DMS114 treated with DMSO at 0.1 percent for 48 hours (cell line): ENCODE results near the gene SDK2.

Experiments used
- DNase-seq: peaks from one replicate; lab custom pipeline; 2025; ENCODE audit not compliant: unreplicated experiment; lab: John Stamatoyannopoulos, UW

Gene SDK2

GRCh38 chr17:73611630-73612029 lies 32.6 kb downstream of the SDK2 start:
- no peak for DNase-seq

DNA sequence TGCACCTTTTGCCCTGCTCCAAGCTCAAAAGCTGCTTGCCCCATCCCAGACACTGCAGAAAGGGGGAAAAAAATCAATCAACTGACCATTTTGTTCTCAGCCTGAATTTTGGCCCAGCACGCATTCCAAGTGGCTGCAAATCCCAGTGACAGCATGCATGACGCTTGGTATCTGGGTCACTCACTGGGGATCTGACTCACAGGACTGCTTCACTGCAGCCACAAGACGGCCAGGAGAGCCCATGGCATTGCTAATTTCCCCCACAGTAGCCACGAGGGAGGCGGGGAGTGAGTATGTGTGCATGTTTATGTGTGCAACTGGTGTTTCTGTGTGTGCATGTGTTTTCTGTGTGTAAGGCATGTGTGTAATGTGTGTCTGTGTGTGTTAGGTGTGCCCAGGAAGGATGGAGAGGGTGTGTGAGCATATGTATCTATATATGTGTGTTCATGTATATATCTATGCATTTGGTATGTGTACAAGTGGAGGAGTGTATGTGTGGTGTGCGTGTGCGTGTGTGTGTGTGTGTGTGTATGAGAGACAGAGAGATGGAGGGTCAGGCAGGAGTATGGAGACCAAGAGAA lies 33.8 kb downstream of the SDK2 start:
- no peak for DNase-seq

- DNase-seq = no peak
Observed at GRCh38 chr17:73609758-73610157, 34.5 kb downstream of the SDK2 start.

GRCh38 chr17:73609060-73609459 lies 35.2 kb downstream of the SDK2 start:
- DNase-seq = no peak

DNA sequence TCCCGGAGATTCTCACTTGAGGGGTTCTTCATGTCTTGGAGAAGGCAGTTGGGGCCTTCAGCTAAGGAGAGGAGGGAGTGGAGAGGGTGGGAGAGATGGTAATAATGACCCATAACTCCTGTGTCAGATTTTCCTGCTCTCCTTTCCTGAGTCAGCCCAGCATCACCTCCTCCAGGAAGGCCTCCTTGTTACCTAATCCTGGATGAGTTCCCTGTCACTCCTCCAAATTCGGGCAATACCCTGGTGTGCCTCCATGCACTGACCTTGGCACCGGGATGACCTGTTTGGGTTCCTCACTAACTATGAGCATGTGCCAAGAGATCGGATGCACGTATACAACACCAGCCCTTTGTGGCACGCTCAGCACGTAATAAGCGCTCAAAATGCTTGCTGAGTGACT lies 38.8 kb downstream of the SDK2 start:
- no peak for DNase-seq

DNA sequence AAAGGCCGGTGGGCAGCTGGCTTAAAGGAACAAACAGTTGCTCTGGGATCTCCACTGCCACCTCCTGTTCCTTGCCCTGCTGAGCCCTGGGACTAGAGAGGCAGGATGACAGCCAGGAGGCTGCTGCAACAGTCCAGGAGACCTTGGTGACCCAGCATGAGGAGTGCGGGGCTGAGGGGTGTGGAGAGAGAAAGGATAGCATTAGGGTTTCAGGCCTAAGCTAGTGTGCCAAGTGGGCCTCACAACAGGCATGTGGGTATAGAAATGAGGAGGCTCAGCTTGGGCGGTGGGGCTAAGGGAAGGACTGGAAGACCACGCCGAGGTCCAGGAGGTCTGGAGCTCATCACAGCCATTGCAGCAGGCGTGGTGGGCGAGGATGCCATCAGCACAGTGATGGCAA lies 39.8 kb downstream of the SDK2 start:
- DNase-seq = no peak

DNA sequence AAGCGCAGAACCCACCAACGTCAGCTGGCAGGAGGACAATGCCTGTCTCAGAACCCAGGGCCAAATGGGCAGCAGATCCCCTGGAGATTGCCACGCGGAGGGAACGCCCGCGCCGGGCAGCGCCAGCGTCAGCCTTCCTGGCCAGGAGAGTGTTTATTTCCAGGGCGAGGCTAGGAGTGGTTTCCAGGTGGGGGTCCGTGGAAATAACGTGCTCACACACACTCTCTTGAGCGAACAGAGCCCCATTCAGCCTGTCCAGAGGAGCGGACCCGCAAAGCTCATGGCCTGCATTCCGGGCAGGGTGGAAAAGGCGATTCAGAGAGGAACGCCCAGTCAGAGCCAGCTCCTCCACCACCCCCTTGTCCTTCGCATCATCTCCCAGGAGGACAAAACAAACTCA lies 40.3 kb downstream of the SDK2 start:
- no peak for DNase-seq

DNA sequence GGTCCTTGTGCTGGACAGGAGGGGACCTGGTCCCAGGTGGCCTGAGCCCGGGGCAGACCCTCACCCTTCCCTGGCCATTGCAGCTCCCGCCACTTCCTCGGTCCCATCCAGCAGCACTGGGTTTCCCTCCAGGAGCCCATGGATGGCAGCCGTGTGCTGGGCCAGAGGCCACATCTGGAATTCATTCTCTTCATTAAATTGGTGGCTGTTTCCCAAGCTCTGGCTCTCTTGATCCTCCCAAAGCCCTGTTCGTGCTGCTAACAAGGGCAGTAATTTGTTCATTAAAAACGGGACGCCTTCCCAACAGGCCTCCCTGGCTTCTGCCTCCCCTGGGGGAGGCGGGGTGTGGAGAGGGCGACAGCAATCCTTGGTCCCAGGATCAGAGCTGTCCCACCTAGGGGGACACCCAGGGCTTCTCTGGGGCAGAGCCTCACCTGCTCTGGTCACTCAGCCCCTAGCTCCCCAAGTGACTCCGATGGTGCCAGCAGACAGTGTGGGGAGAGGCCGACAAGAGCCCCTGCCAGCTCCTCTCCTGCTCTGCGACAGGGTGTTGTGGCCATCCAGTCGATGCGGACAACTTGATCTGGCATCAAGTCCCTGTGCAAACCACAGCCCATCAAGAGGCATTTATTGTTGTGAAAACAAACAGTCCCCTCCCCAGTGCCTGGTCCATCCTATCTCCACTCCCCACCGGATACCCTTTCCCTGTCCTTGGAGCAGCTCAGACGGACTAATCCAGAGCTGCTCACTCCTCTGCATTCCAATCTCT lies 44.0 kb downstream of the SDK2 start:
- no peak for DNase-seq

DNA sequence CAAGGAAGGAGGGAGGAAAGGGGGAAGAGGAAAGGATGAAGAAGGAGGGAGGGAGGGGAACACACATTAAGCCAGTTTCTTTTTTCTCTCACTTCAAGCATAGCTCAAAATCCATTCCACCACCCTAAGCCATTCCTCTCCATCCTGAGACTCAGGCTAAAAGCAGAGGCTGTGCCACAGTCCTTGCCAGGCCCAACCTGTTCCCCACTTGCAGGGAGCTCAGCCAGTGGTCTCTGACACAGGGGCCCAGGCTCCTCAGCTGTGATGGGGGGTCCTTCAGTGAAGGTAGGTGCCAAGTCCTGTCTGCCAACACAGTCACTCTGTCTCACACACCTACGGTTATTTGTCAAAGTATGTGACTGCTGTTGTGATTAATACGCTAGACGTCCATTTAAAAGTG lies 44.6 kb downstream of the SDK2 start:
- DNase-seq = no peak

GRCh38 chr17:73598212-73598611 lies 46.0 kb downstream of the SDK2 start:
- DNase-seq = no peak

- no peak for DNase-seq
Observed at GRCh38 chr17:73595931-73596330, 48.3 kb downstream of the SDK2 start.

- DNase-seq = no peak
Observed at GRCh38 chr17:73595479-73595878, 48.8 kb downstream of the SDK2 start.

DNA sequence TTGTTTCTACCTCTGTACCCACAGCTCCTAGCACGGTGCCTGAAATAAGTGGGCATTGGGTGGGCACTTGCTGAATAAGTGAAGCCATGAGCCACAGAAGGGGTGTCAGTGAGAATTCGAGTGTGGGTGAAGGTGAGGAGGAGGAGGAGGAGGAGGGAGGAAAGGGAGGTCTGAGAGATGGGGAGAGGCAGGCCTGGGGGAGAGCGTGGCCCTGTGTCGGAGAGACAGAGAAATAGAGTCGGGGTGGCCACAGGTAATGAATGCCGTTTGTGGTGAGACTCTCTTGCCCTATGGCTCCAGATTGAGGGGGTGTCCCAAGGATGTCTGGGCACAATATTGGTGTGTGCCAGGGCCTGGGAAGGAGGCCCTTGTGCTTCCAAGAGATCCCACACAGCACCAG lies 49.2 kb downstream of the SDK2 start:
- DNase-seq = no peak

- no peak for DNase-seq
Observed at GRCh38 chr17:73594598-73594997, 49.6 kb downstream of the SDK2 start.

DNA sequence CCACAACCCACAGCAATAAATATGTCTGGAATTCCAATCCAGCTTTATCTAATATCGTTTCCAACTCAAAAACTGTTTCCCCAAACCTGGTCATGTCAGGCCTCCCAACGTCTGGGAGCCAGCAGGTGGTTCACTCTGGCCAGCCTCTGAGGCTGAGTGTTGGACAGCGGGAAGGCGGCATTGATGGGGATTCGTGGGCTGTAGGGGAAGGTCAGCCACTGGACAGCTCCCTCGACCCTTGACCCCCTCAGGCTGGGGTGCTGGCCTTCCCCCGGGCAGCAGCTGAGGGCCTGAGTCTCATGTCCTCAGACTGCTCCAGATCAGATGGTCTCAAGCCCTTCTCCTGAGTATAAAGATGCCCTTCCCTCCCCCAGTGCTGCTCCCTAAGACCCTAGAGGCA lies 50.2 kb downstream of the SDK2 start:
- no peak for DNase-seq

DNA sequence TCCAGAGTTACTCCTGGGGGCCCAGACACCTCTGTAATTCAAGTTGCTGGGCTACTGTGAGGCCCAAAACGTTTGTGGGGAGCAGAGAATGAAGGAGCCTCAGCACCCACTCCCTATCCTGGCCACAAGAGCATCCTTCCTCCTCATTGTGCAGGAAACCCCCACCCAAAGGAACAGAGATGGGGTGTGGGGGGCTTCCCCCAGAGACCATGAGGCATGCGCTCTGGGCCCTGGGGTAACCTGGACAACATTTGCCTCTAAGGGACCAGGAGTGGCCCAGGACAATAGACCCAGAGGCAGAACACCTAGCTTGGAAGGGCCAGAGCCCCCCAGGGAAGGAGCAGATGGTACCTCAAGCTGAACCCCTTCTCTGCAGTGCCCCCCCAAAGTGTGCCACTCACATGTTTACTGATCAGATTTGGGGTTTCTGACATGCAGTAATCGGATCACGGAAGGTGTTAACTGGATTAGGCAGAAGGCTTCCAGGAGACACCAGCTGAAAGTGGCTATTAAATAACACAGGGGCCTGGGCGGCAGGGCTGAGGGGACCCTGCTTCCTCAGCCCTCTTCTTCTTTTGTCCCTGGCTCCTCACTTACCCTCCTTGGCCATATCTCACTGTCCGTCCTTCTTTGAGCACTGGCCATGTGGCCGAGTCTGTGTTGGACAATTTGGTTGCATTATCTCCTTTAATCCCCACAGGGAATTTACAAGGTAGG lies 50.8 kb downstream of the SDK2 start:
- no peak for DNase-seq

DNA sequence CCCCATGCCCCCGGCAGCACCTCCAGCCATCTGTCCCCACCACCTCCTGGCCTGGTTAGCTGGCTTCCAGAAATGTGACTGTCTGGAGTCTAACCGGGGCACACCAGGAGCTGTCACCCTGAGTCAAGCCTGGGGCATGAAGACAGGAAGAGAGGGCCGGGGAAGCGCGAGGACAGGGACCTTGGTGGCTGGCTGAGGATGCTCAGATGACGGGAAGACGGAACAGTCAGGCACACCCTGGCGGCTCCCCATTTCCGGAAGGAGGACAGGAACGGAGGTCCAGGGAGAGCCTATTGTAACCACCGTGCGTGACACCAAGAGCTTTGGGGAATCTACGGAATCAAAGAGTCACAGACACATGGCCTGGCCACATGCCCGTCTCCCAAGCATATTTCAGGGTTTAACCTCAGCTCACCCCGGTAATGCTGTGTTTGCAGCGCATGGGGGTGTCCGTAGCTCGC lies 51.7 kb downstream of the SDK2 start:
- no peak for DNase-seq

DNA sequence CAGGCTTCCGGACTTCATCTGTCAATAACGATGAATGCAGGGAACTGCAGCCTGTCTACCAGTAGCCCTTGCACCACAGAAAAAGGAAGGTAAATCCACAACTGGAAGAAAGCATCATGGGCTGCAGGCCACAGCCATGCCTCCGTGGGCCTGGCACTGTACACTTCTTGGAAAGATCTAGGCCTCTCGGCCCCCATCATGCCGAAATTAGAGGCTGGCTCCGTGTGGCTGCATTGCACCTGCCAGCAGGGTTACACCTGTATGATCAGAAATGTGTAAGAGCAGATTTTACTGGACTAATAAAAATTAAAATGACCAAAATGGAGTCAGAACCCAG lies 52.2 kb downstream of the SDK2 start:
- no peak for DNase-seq

DNA sequence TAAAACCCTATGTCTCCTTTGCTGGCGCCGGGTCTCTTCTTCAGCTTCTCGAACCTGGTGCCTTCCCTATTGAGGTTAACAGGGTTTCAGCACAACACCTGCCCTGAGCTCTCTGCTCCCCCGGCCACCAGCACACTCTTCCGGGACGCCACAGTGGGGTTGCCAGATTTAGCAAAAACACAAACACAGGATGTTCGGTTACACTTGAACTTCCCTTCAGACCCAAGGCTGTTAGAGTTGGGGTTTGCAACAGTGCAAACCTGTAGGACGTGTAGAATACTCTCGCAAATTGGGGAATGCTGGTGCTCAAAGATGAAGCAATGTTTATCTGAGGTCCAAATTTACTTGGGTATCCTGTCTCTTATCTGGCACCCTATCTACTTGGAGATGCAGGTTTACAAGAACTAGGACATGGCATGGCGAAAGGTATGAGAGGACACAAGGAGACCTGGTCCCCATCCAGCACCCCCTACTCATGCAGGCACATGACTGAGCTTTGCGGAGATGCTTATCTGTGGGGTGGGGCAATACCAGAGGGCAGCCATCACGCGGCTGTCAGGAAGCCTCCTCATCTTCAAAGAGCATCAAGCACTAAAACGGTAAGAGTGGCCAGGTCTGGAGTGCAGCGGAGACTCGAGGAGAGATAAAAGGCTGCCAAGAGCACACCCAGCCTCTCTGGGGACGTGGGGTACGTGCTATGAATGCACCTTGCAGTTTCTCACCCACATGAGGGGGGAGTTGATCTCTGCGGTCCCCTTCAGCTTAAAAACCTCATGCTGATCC lies 52.8 kb downstream of the SDK2 start:
- DNase-seq = no peak

DNA sequence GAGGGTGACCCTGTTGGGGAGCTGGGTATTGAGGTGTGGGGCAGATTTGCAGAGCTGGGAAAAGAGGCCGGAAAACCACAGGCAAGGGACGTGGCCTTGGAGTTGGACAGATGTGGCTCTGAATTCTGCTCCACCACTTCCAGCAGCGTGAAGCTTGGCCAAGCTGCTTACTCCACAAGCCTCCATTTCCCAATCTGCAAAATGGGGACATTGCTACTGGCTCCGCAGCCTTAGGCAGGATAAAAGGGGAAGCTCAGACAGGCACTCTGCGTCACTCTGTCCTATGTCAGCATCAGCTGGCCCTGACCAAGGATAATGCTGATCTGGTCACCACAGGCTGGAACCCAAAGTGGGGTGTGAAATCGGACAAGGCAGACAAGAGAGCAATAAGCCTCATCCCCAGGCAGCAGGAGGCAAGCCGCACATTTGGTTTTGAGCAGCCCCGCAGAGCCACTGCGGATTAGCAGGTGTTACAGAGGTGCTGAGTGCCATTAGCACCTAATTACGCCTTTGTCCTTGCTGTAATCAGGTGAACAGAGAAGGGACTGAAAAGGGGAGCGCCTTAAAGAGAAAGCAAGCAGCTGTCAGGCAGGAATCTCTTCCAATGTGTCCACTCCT lies 54.8 kb downstream of the SDK2 start:
- no peak for DNase-seq

GRCh38 chr17:73588891-73589290 lies 55.4 kb downstream of the SDK2 start:
- no peak for DNase-seq
